AG04449 (cell line): Measurements from ENCODE around the gene GXYLT2.

Experiments used
- CTCF ChIA-PET: fragments of 350-600 bp; formaldehyde crosslinking; extraction: SDS; loops from one replicate; lab custom pipeline; 2021; ENCODE audit warnings: antibody characterized with exemption; lab: Yijun Ruan, JAX
- POLR2A ChIA-PET: fragments of 400-600, 350-600 bp; formaldehyde crosslinking; extraction: SDS; loops from one replicate; lab custom pipeline; 2020; ENCODE audit warnings: antibody characterized with exemption, inconsistent platforms; lab: Yijun Ruan, JAX
- DNase-seq: peaks from one replicate; pipeline ENCODE4 v3.0.0-alpha.2; 2010; ENCODE audit warnings: low read depth, low spot score
- H3K4me3 ChIP-seq: 2 replicates; pipeline ENCODE4 v1.5.1; 2011; ENCODE audit warnings: low read depth, mild to moderate bottlenecking, control low read depth, low read length
- TF ChIP-seq, protein P1 (sequence below): IDR thresholded peaks from one replicate; pipeline ENCODE4 v1.5.1; 2011; ENCODE audit warnings: mild to moderate bottlenecking, moderate library complexity, low read length, control low read depth, inconsistent platforms; ENCODE audit not compliant: insufficient read depth; ENCODE audit errors: missing control alignments

The GXYLT2 gene

DNA sequence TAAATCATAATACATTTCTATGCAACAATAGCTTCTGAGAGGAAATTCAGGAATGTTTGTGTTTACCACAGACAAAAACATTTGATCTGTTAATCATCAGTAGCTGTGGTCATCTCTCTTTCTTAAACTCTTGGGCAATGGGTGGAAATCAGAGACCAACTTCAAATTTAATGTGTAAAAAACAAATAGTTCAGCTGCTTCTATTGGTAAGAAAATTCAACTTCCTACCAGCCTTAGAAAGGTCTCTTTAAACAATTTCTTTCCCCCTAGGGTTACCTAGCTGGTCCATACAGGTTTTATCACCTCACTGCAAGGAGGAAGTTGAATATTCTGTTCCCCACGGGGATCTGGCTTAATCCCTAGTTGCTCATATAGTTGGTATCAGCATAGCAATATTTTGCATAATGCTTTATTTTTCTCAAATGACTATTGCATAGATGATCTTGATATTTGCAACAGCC lies 88.5 kb downstream of the GXYLT2 start:
- ChIA-PET CTCF (interaction anchor here (1.1 to 1.6 kb wide), 2 partner anchors 23 to 30 kb away, joined by 3 to 4 read pairs; no protein-coding TSS in a partner anchor), POLR2A (no interaction called here)

DNA sequence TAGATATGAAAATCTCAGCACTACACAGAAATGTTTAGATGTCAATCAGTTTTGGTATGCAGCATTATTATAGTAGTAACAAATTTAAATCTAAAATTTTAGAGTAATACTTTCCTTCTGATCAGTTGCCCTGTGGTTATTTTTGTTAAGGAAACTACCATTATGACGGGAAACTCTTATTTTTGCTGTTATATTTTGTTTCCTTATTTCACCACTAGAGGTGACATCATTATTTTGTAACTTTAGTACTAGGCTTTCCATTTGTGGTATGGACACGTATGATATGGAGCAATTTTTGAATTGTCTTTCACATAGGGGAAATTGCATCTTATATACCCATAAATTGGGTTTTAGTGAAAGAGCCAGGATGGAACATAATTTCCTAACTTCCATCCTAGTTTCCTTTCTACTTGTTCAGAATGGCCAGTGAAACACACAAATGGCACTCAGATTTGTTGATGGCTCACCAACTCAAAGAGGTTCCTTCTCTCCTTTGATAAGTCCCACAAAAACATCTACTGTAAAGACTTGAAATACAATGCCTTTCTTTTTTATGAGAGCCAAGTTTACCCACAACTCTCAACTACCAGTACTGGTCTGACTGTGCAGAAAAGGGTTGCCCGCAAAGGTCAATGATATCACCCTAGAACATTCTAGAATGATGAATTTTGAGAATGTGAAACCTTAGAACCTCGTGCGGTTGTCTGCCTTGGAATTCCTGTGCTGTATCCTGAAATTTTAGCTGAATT lies 89.4 kb downstream of the GXYLT2 start:
- ChIA-PET CTCF (no interaction called here), POLR2A (no interaction called here)
- DNase-seq = no peak

More for the DNA sequence above, 88.5 kb downstream of the GXYLT2 start:
- H3K4me3 ChIP-seq = no peak overlapping the region
- DNase-seq = no peak
- TF ChIP-seq, protein P1, sequence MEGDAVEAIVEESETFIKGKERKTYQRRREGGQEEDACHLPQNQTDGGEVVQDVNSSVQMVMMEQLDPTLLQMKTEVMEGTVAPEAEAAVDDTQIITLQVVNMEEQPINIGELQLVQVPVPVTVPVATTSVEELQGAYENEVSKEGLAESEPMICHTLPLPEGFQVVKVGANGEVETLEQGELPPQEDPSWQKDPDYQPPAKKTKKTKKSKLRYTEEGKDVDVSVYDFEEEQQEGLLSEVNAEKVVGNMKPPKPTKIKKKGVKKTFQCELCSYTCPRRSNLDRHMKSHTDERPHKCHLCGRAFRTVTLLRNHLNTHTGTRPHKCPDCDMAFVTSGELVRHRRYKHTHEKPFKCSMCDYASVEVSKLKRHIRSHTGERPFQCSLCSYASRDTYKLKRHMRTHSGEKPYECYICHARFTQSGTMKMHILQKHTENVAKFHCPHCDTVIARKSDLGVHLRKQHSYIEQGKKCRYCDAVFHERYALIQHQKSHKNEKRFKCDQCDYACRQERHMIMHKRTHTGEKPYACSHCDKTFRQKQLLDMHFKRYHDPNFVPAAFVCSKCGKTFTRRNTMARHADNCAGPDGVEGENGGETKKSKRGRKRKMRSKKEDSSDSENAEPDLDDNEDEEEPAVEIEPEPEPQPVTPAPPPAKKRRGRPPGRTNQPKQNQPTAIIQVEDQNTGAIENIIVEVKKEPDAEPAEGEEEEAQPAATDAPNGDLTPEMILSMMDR = no peak

DNA sequence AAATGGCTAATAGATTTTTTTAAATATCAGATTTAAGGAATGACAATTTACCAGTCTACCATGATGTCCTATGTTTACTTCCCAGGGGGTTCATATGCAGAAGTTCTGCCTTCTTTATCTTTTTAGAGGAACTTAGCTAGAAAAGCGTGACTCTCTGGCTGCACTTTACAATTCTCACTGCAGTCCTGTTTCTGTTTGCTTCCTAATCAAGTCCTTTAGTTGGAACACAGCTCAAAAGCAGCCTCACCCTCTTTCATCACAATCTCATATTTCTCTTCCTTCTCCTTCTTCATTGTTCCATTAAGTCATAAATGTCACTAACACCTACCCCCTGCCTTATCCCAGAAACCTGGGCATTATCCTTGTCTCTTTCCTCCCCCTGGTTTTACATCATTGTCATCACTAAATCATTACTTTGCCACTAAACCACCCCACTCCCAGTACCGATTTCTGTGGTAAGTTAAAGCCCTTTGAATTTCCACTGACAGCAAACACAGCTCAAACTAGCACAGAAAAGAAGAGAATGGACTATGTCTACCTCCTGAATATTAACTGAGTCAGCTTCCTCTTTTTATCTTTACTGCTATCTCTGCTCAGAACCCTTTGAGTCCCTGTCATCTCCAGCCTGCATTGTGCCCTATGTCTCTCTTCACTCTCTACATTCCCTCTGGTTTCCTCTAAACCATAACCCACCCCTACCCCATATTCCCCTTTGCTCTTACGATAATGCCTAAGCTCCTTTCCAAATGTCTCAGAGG lies 94.9 kb downstream of the GXYLT2 start:
- CTCF ChIA-PET = interaction anchor here (1.4 to 1.8 kb wide), 4 partner anchors 12 to 104 kb away, joined by 4 to 5 read pairs (median 4); partner anchors contain the start of gene PPP4R2
- TF ChIP-seq, protein P1 = no peak
- H3K4me3 ChIP-seq = no peak overlapping the region
- DNase-seq = no peak
- POLR2A ChIA-PET = no interaction called here

More for the DNA sequence above, 89.4 kb downstream of the GXYLT2 start:
- TF ChIP-seq, protein P1 = no peak
- H3K4me3 ChIP-seq = no peak overlapping the region

DNA sequence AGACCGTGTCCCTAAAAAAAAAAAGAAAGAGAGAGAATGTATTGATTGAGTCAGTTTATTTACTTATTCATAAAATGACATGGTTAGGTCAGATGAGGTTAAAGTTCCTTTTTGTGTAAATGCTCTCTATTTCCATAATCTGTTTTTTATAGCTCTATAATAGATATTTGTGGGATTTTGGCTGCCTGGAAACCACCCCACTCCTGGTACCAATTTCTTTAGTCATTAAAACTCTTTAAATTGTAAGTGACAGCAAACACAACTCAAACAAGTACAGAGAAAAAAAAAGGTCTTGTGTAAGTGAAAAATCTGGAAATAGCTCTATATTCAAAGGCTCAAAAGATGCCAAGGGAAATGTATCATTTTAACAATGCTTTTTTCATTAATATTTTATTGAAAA lies 97.7 kb downstream of the GXYLT2 start:
- ChIA-PET CTCF (interaction anchor here (1.1 kb wide), 1 partner anchor 71 kb away, joined by 3 read pairs; no protein-coding TSS in a partner anchor), POLR2A (no interaction called here)
- TF ChIP-seq, protein P1 = no peak
- DNase-seq = no peak
- H3K4me3 ChIP-seq = no peak overlapping the region

DNA sequence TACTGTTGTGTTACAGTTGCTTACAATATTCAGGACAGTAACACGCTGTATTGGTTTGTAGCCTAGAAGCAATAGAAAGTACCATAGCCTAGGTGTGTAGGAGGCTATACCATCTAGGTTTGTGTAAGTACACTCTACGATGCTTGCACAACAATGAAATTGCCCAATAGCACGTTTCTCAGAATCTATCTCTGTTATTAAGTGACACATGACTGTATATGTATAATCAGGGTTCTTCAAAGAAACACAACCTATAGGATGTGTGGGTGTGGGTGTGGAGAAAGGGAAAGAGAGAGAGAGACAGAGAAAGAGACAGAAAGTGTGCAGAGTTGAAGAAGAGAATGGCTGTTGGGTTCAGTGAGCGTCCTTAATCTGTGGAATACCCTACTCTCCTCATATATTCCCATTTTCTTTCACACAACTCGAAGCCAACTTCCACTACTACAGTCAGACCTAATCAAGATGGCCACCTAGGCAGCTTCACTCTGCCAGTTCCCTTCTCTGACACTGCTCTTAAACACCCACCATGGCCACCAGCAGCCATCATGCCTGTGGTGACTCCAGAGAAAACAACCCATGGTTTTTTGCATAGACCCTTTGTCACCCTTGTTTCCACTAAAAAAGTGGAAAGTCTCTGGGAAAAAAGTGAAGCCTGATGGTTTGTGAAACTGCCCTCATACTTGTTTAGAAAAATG lies 103.0 kb downstream of the GXYLT2 start:
- CTCF ChIA-PET = no interaction called here
- POLR2A ChIA-PET = no interaction called here
- H3K4me3 ChIP-seq = no peak overlapping the region
- TF ChIP-seq, protein P1 = no peak
- no peak for DNase-seq
